OCI-LY1 (cell line): ENCODE results near the gene VKORC1.

ENCODE experiments used
- H2AFZ ChIP-seq: fragments of 200-600 bp; sonication (generic), shearing (Covaris generic); 2 replicates; pipeline ENCODE4 v1.6.0; 2014; ENCODE audit warnings: antibody characterized with exemption, mild to moderate bottlenecking, low read length
- H3F3A ChIP-seq: fragments of 200-600 bp; sonication (generic), shearing (Covaris generic); 2 replicates; pipeline ENCODE4 v1.6.0; 2014; ENCODE audit warnings: mild to moderate bottlenecking, antibody characterized with exemption, low read length, moderate library complexity; ENCODE audit not compliant: insufficient read depth
- H3K27ac ChIP-seq: fragments of 200-600 bp; sonication (generic); 2 replicates; pipeline ENCODE4 v1.5.1; 2014; ENCODE audit warnings: low read length, mixed run types, mild to moderate bottlenecking, low read depth; ENCODE audit not compliant: poor library complexity, severe bottlenecking
- H3K27me3 ChIP-seq: fragments of 200-600 bp; sonication (generic); 2 replicates; pipeline ENCODE4 v1.6.0; 2014; ENCODE audit warnings: antibody characterized with exemption, mild to moderate bottlenecking, low read length, moderate library complexity; ENCODE audit not compliant: insufficient read depth
- H3K36me3 ChIP-seq: fragments of 200-600 bp; sonication (generic); 2 replicates; pipeline ENCODE4 v1.6.1; 2014; ENCODE audit warnings: mild to moderate bottlenecking, antibody characterized with exemption, low read length, moderate library complexity, mixed read lengths; ENCODE audit not compliant: insufficient read depth
- H3K4me1 ChIP-seq: fragments of 200-600 bp; sonication (generic); 2 replicates; pipeline ENCODE4 v1.5.1; 2014; ENCODE audit warnings: mild to moderate bottlenecking, low read length, moderate library complexity; ENCODE audit not compliant: insufficient read depth, severe bottlenecking
- H3K4me2 ChIP-seq: fragments of 200-600 bp; sonication (generic), shearing (Covaris generic); 2 replicates; pipeline ENCODE4 v1.6.1; 2014; ENCODE audit warnings: low read length
- H3K4me3 ChIP-seq: fragments of 200-600 bp; sonication (generic); 2 replicates; pipeline ENCODE4 v1.5.1; 2014; ENCODE audit warnings: low read length, low read depth, mild to moderate bottlenecking, mixed read lengths; ENCODE audit not compliant: poor library complexity, severe bottlenecking
- H3K79me2 ChIP-seq: fragments of 200-600 bp; shearing (Covaris generic); 2 replicates; pipeline ENCODE4 v1.6.1; 2016; ENCODE audit warnings: mixed run types, low read length, mixed read lengths; ENCODE audit not compliant: insufficient read depth
- H3K9ac ChIP-seq: fragments of 200-600 bp; sonication (generic), shearing (Covaris generic); 2 replicates; pipeline ENCODE4 v1.6.1; 2014; ENCODE audit warnings: mild to moderate bottlenecking, low read length, mixed read lengths
- H3K9me2 ChIP-seq: fragments of 200-600 bp; sonication (generic), shearing (Covaris generic); 2 replicates; pipeline ENCODE4 v1.6.1; 2014; ENCODE audit warnings: low read depth, mild to moderate bottlenecking, low read length, mixed read lengths
- H3K9me3 ChIP-seq: fragments of 200-600 bp; shearing (Covaris generic); 2 replicates; pipeline ENCODE4 v1.6.1; 2014; ENCODE audit warnings: low read length, mixed read lengths
- H4K20me1 ChIP-seq: fragments of 200-600 bp; sonication (generic), shearing (Covaris generic); 2 replicates; pipeline ENCODE4 v1.6.0; 2016; ENCODE audit warnings: mild to moderate bottlenecking, low read length; ENCODE audit not compliant: insufficient read depth
- CTCF ChIP-seq: fragments of 200-600 bp; sonication (generic), shearing (Covaris generic); IDR thresholded peaks from 2 replicates; pipeline ENCODE4 v1.5.1; 2017; ENCODE audit warnings: mild to moderate bottlenecking, antibody characterized with exemption, low read length, moderate library complexity, mixed read lengths
- EZH2 ChIP-seq: fragments of 200-600 bp; sonication (generic), shearing (Covaris generic); IDR thresholded peaks from 2 replicates; pipeline ENCODE4 v1.8.0; 2017; ENCODE audit warnings: borderline replicate concordance, mixed run types, mild to moderate bottlenecking, antibody characterized with exemption, low read length, moderate library complexity, mixed read lengths

Gene VKORC1

GRCh38 chr16:31067342-31067741, 27.3 kb downstream of the VKORC1 start:
- Histone ChIP-seq H4K20me1 (no peaks in the 10 kb centered on the region), H2AFZ (no peak overlapping the region), H3K79me2 (peaks cover 22% of the 10 kb centered on the region), H3K27me3 (no peaks in the 10 kb centered on the region), H3K27ac (no peak overlapping the region), H3K9me2 (no peaks in the 10 kb centered on the region), H3K4me3 (no peak overlapping the region), H3K9me3 (no peaks in the 10 kb centered on the region), H3K4me1 (peaks cover 11% of the 10 kb centered on the region), H3F3A (no peaks in the 10 kb centered on the region), H3K36me3 (no peaks in the 10 kb centered on the region; the same call in 1 of the 2 replicates), H3K9ac (no peak overlapping the region), H3K4me2 (no peak overlapping the region)
- TF ChIP-seq CTCF, result no peak

- Histone ChIP-seq H3K4me2 (no peak overlapping the region), H3F3A (no peaks in the 10 kb centered on the region), H3K4me3 (no peak overlapping the region), H3K27ac (no peak overlapping the region), H3K4me1 (no peaks in the 10 kb centered on the region), H3K36me3 (peaks cover 24% of the 10 kb centered on the region), H3K9me2 (no peaks in the 10 kb centered on the region), H3K79me2 (peaks cover 9% of the 10 kb centered on the region; the same call in 1 of the 2 replicates), H4K20me1 (no peaks in the 10 kb centered on the region), H3K9me3 (no peaks in the 10 kb centered on the region), H3K27me3 (no peaks in the 10 kb centered on the region), H2AFZ (no peak overlapping the region), H3K9ac (no peak overlapping the region)
- TF ChIP-seq CTCF, result no peak
- TF ChIP-seq EZH2, result no peak
Observed at GRCh38 chr16:31064882-31065461, 29.6 kb downstream of the VKORC1 start.

- no peak for TF ChIP-seq CTCF
- no peak for TF ChIP-seq EZH2
- Histone ChIP-seq H3K4me3 (no peak overlapping the region), H3K4me2 (no peak overlapping the region), H3K27me3 (no peaks in the 10 kb centered on the region), H3K79me2 (0 out of 2 replicates have a peak, but pooled peaks cover 6% of the 10 kb centered on the region), H2AFZ (no peak overlapping the region), H3K27ac (no peak overlapping the region), H3K9ac (no peak overlapping the region), H3K4me1 (no peaks in the 10 kb centered on the region), H3K9me2 (no peaks in the 10 kb centered on the region), H3K36me3 (peaks cover 28% of the 10 kb centered on the region), H4K20me1 (no peaks in the 10 kb centered on the region), H3F3A (no peaks in the 10 kb centered on the region), H3K9me3 (no peaks in the 10 kb centered on the region)
Observed at GRCh38 chr16:31063843-31064611, 30.6 kb downstream of the VKORC1 start.
